Measurements from ENCODE around the gene NFIB. TPM values are rescaled to one million over a fixed set of nuclear protein-coding genes. Genes with fewer than 3 reads are reported as not detected.

The NFIB gene
- total RNA-seq, 2 donors from 2014 or later = 53.0 to 54.0 TPM

- no peak for TF ChIP-seq CTCF (IDR thresholded peaks at IDR 0.05)
- DNase-seq = no peak
- intact Hi-C loops (cut with DNase I) = loop anchor here (2.0 kb wide), 1 partner anchor 927 kb away; no protein-coding TSS in a partner anchor
- H3K4me3 ChIP-seq = no peak overlapping the region
- H3K9ac ChIP-seq (ENCODE audit: low read depth in 2 of 2, low read length in 2 of 2) = no peak overlapping the region
- H3K9me3 ChIP-seq = no peaks in the 10 kb centered on the region
- no peaks in the 10 kb centered on the region for H3K4me1 ChIP-seq
- no peak overlapping the region for H3K27ac ChIP-seq
- H3K36me3 ChIP-seq = no peaks in the 10 kb centered on the region
- peaks cover 15% of the 10 kb centered on the region for H3K27me3 ChIP-seq
These were observed 40.3 kb upstream of the NFIB start for GRCh38 chr9:14354201-14354600.

GRCh38 chr9:14353222-14354056 is 39.5 kb upstream of the NFIB start:
- Histone ChIP-seq H3K36me3 (no peaks in the 10 kb centered on the region), H3K27ac (no peak overlapping the region), H3K9ac (ENCODE audit: low read depth in 2 of 2, low read length in 2 of 2) (no peak overlapping the region), H3K4me3 (no peak overlapping the region), H3K4me1 (peaks cover 5% of the 10 kb centered on the region), H3K27me3 (peaks cover 23% of the 10 kb centered on the region), H3K9me3 (no peaks in the 10 kb centered on the region)
- TF ChIP-seq CTCF (IDR thresholded peaks at IDR 0.05) = peak; percentile 86
- peak; percentile 95 for DNase-seq
- intact Hi-C loops (cut with DNase I) = loop anchor here (2.0 kb wide), 1 partner anchor 927 kb away; no protein-coding TSS in a partner anchor

GRCh38 chr9:14352503-14352902 is 38.6 kb upstream of the NFIB start:
- Histone ChIP-seq H3K4me3 (no peak overlapping the region), H3K4me1 (peaks cover 6% of the 10 kb centered on the region), H3K36me3 (no peaks in the 10 kb centered on the region), H3K27ac (no peak overlapping the region), H3K27me3 (peaks cover 32% of the 10 kb centered on the region), H3K9me3 (no peaks in the 10 kb centered on the region), H3K9ac (ENCODE audit: low read depth in 2 of 2, low read length in 2 of 2) (no peak overlapping the region)
- no peak for TF ChIP-seq CTCF (IDR thresholded peaks at IDR 0.05)
- DNase-seq = no peak
- intact Hi-C loops (cut with DNase I) = no loop called here

GRCh38 chr9:14351221-14351836 is 37.4 kb upstream of the NFIB start:
- H3K36me3 ChIP-seq = no peaks in the 10 kb centered on the region
- no peak for DNase-seq
- intact Hi-C loops (cut with DNase I) = no loop called here
- H3K27ac ChIP-seq = no peak overlapping the region
- H3K9ac ChIP-seq (ENCODE audit: low read depth in 2 of 2, low read length in 2 of 2) = no peak overlapping the region
- H3K4me3 ChIP-seq = no peak overlapping the region
- H3K4me1 ChIP-seq = peaks cover 15% of the 10 kb centered on the region
- no peaks in the 10 kb centered on the region for H3K9me3 ChIP-seq
- peaks cover 44% of the 10 kb centered on the region for H3K27me3 ChIP-seq
- no peak for TF ChIP-seq CTCF (IDR thresholded peaks at IDR 0.05)

- intact Hi-C loops (cut with DNase I) = no loop called here
- Histone ChIP-seq H3K27ac (no peak overlapping the region), H3K4me3 (no peak overlapping the region), H3K4me1 (peaks cover 16% of the 10 kb centered on the region), H3K9me3 (no peaks in the 10 kb centered on the region), H3K27me3 (peaks cover 49% of the 10 kb centered on the region), H3K9ac (ENCODE audit: low read depth in 2 of 2, low read length in 2 of 2) (no peak overlapping the region), H3K36me3 (no peaks in the 10 kb centered on the region)
- DNase-seq = no peak
- TF ChIP-seq CTCF (IDR thresholded peaks at IDR 0.05) = no peak
These were observed 36.8 kb upstream of the NFIB start for GRCh38 chr9:14350754-14351153.

Measured in colonic mucosa (tissue), 4 donors.